DMS114 treated with DMSO at 0.1 percent for 48 hours (cell line): Measurements from ENCODE around the gene BMF.

Experiments used
- DNase-seq: peaks from one replicate; lab custom pipeline; 2025; ENCODE audit not compliant: unreplicated experiment; lab: John Stamatoyannopoulos, UW

BMF gene

GRCh38 chr15:40104296-40104864, 4.3 kb downstream of the BMF start:
- DNase-seq, result no peak

GRCh38 chr15:40103864-40104271, 4.8 kb downstream of the BMF start:
- no peak for DNase-seq

GRCh38 chr15:40102897-40103858, 5.5 kb downstream of the BMF start:
- no peak for DNase-seq

- DNase-seq, result no peak
These were observed 7.5 kb downstream of the BMF start for GRCh38 chr15:40100947-40101905.

- DNase-seq, result no peak
These were observed 8.3 kb downstream of the BMF start for GRCh38 chr15:40100123-40100946.

GRCh38 chr15:40098489-40099261, 10.0 kb downstream of the BMF start:
- DNase-seq, result no peak

GRCh38 chr15:40097968-40098476, 10.7 kb downstream of the BMF start:
- no peak for DNase-seq

GRCh38 chr15:40097096-40097967, 11.3 kb downstream of the BMF start:
- no peak for DNase-seq

GRCh38 chr15:40096094-40096891, 12.4 kb downstream of the BMF start:
- DNase-seq, result no peak

GRCh38 chr15:40095371-40096093, 13.1 kb downstream of the BMF start:
- DNase-seq, result no peak

GRCh38 chr15:40094156-40094555, 14.5 kb downstream of the BMF start:
- DNase-seq, result no peak

- DNase-seq, result no peak
These were observed 15.5 kb downstream of the BMF start for GRCh38 chr15:40092979-40093869.

GRCh38 chr15:40092256-40092978, 16.3 kb downstream of the BMF start:
- no peak for DNase-seq

GRCh38 chr15:40091861-40092255, 16.8 kb downstream of the BMF start:
- no peak for DNase-seq

- no peak for DNase-seq
These were observed 17.8 kb downstream of the BMF start for GRCh38 chr15:40090774-40091455.
